GM12864 (cell line): Measurements from ENCODE around the gene OS9.

Experiments used
- DNase-seq: peaks from one replicate; pipeline ENCODE4 v3.0.0-alpha.2; 2011; ENCODE audit warnings: low read depth
- H3K4me3 ChIP-seq: 2 replicates; pipeline ENCODE4 v1.5.1; 2011; ENCODE audit warnings: mild to moderate bottlenecking, low read depth, low read length, control low read depth
- TF ChIP-seq, protein P1 (sequence below): IDR thresholded peaks from 2 replicates; pipeline ENCODE4 v1.5.1; 2011; ENCODE audit warnings: low read depth, mild to moderate bottlenecking, moderate library complexity, low read length, control low read depth, inconsistent platforms; ENCODE audit errors: missing control alignments

Gene OS9

DNA sequence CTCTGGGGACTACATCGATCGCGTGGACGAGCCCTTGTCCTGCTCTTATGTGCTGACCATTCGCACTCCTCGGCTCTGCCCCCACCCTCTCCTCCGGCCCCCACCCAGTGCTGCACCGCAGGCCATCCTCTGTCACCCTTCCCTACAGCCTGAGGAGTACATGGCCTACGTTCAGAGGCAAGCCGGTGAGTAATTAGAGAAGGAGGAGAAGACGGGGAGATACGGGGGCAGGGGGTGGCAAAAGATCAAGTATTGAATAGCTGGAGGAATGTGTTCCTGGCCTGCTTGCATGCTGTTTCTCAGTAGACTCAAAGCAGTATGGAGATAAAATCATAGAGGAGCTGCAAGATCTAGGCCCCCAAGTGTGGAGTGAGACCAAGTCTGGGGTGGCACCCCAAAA is 21.9 kb downstream of the OS9 start:
- TF ChIP-seq, protein P1, sequence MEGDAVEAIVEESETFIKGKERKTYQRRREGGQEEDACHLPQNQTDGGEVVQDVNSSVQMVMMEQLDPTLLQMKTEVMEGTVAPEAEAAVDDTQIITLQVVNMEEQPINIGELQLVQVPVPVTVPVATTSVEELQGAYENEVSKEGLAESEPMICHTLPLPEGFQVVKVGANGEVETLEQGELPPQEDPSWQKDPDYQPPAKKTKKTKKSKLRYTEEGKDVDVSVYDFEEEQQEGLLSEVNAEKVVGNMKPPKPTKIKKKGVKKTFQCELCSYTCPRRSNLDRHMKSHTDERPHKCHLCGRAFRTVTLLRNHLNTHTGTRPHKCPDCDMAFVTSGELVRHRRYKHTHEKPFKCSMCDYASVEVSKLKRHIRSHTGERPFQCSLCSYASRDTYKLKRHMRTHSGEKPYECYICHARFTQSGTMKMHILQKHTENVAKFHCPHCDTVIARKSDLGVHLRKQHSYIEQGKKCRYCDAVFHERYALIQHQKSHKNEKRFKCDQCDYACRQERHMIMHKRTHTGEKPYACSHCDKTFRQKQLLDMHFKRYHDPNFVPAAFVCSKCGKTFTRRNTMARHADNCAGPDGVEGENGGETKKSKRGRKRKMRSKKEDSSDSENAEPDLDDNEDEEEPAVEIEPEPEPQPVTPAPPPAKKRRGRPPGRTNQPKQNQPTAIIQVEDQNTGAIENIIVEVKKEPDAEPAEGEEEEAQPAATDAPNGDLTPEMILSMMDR = no peak
- DNase-seq = no peak
- no peak overlapping the region for H3K4me3 ChIP-seq

GRCh38 chr12:57716305-57716704 is 22.4 kb downstream of the OS9 start:
- TF ChIP-seq, protein P1 = no peak
- no peak for DNase-seq
- no peak overlapping the region for H3K4me3 ChIP-seq

- no peak overlapping the region for H3K4me3 ChIP-seq
- TF ChIP-seq, protein P1 = no peak
- no peak for DNase-seq
These were observed 23.2 kb downstream of the OS9 start for GRCh38 chr12:57717131-57717530.

DNA sequence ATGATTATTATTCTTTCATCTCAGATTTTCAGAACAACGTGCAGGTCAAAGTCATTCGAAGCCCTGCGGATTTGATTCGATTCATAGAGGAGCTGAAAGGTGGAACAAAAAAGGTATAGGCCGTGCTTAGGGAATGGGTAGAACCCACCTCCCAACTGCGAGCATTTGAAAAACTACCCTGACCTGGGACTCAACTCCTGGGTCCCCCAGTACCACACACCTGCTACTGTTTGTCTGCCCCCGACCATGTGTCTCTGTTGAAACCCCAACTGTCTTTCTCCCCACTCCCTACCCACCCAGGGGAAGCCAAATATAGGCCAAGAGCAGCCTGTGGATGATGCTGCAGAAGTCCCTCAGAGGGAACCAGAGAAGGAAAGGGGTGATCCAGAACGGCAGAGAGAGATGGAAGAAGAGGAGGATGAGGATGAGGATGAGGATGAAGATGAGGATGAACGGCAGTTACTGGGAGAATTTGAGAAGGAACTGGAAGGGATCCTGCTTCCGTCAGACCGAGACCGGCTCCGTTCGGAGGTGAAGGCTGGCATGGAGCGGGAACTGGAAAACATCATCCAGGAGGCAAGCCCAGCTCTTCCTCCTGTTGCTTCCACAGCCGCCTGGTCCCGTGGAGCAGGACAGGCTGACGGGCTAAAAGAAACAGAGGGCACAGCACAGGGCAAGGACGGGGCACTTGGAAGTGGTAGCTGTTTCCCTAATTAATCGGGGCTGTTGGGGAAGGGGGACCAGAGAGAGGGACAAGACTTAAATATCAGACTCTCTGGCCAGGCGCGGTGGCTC is 24.1 kb downstream of the OS9 start:
- DNase-seq = no peak
- no peak overlapping the region for H3K4me3 ChIP-seq
- TF ChIP-seq, protein P1 = no peak

- DNase-seq = no peak
- TF ChIP-seq, protein P1 = no peak
- no peak overlapping the region for H3K4me3 ChIP-seq
These were observed 25.0 kb downstream of the OS9 start for GRCh38 chr12:57718641-57719528.

- TF ChIP-seq, protein P1 = no peak
- DNase-seq = no peak
- no peak overlapping the region for H3K4me3 ChIP-seq
These were observed 26.1 kb downstream of the OS9 start for GRCh38 chr12:57719777-57720605.
